Activated gamma-delta T cell treated with anti-CD3 and anti-CD28 coated beads, Interleukin-2, amount 50 U/mL, for 16 hours (primary cell): ENCODE results near the gene PCIF1.
"Not testable (repeated sequence)": the region's sequence is repeated elsewhere in the genome, so short reads cannot be mapped to it uniquely, and the experiment has no call there.

Experiments used
- DNase-seq: peaks from one replicate; pipeline ENCODE4 v3.0.0-alpha.2; 2020; ENCODE audit warnings: low read depth

Gene PCIF1

GRCh38 chr20:45934586-45935415, at the start of gene PCIF1:
Gene PCIF1 (plus strand): TSS chr20:45934683. CDS start chr20:45939000, 4,317 bp downstream.
- DNase-seq, result peak; percentile 97

- no peak for DNase-seq
Observed at GRCh38 chr20:45886590-45887345, 47.7 kb upstream of the PCIF1 start.

DNA sequence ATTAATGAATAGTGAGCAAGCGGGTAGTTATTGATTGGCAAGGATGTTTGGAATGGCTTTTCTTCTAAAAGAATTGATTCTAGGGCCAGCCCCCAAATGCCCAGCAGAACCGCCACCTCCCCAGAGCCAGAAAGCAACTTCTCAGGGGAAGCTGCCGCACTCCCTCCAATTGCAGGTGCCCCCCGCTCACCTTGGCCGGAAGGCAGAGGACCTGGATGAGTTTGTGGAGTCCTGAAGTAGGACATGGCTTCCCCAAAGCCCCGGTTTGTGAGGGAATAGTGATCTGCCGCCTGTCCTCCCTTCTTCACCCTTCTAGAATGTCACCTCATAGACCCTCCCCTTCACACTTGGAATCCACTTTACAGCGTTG, 47.2 kb upstream of the PCIF1 start, which contains the start of gene SPATA25:
TSS of gene SPATA25 (minus strand) at position 277 of the 370 bp plus-strand sequence. CDS start at position 245, 32 bp downstream.
- DNase-seq, result no peak

DNA sequence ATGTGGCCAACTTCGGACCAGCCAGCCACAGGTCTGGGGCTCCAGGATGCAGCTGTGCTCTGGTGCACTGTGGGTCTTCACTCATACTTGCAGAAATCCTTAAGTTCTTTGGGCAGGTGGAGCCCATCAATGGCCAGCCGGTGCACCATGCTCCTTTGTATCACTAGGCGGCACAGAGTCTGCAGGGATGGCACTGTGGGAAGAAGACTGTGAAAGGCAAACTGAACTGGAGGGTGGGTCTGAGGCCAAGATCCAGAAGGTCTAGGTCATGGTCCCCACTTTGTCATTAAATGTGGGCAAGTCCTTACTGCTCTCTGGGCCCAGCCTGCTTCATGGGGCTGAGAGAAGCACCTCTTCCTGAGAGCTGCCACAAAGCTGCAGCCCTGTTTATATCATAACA, 45.8 kb upstream of the PCIF1 start:
- DNase-seq, result no peak

GRCh38 chr20:45890077-45890984, 44.2 kb upstream of the PCIF1 start:
- DNase-seq, result no peak

DNA sequence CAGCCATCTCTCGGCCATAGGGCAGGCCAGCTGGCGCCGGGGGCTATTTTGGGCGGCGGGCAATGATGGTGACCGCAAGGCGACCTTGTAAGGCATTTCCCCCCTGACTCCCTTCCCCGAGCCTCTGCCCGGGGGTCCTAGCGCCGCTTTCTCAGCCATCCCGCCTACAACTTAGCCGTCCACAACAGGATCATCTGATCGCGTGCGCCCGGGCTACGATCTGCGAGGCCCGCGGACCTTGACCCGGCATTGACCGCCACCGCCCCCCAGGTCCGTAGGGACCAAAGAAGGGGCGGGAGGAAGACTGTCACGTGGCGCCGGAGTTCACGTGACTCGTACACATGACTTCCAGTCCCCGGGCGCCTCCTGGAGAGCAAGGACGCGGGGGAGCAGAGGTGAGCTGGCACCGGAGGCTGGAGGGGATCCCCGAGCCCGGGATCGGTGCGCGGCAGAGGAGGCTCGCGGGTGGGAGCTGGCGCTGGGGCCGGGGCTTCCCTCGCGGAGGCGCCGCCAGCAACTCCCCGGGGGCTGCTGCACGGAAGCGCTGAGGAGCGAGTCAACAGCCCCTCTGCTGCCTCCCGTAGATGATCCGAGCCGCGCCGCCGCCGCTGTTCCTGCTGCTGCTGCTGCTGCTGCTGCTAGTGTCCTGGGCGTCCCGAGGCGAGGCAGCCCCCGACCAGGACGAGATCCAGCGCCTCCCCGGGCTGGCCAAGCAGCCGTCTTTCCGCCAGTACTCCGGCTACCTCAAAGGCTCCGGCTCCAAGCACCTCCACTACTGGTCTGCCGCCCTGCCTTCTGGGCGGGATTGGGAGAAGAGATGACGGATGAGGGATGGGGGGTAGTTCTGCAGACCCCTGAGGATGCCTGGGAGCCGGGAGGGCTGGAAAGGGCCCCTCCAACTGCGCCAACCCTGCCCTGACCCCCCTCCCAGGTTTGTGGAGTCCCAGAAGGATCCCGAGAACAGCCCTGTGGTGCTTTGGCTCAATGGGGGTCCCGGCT, 43.2 kb upstream of the PCIF1 start, which contains the start of the genes CTSA and NEURL2:
TSS of gene CTSA (plus strand) at position 351 of the 999 bp plus-strand sequence. CDS start at position 585, 234 bp downstream.
TSS of gene NEURL2 (minus strand) at position 224 of the 999 bp plus-strand sequence. CDS start at position 7, 217 bp downstream.
- DNase-seq, result peak; percentile 73

- no peak for DNase-seq
Observed at GRCh38 chr20:45892049-45892825, 42.2 kb upstream of the PCIF1 start.

DNA sequence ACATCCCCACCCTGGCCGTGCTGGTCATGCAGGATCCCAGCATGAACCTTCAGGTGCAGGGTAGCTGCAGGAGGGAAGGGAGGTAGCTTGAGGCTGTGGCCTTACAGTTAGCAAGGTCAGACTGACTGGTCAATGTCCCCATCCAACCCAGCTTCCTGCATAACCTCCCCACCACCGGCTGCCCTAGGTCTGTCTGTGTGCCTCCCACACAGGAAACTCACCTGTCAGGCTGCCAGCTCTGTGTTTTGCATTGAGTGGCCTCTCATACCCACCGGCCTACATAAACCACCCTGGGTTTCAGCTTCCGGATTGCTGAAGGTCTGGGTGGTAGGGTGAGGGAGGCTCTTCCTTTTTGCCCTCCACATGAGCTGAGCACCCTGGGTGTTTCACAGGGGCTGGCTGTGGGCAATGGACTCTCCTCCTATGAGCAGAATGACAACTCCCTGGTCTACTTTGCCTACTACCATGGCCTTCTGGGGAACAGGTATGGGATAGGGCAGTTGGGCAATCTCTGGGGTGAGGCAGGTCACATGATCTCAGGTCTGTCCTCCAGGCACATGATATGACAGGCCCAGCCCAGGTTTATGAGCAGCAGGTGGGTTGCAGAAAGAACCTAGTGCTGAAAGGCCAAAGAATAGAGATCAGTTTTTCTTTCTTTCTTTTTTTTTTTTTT, 41.5 kb upstream of the PCIF1 start:
- no peak for DNase-seq

- no peak for DNase-seq
Observed at GRCh38 chr20:45893831-45894230, 40.7 kb upstream of the PCIF1 start.

- DNase-seq, result no peak
Observed at GRCh38 chr20:45894797-45895196, 39.7 kb upstream of the PCIF1 start.

GRCh38 chr20:45896641-45897161, 37.8 kb upstream of the PCIF1 start:
- DNase-seq, result no peak

GRCh38 chr20:45897289-45897688, 37.2 kb upstream of the PCIF1 start:
- no peak for DNase-seq

DNA sequence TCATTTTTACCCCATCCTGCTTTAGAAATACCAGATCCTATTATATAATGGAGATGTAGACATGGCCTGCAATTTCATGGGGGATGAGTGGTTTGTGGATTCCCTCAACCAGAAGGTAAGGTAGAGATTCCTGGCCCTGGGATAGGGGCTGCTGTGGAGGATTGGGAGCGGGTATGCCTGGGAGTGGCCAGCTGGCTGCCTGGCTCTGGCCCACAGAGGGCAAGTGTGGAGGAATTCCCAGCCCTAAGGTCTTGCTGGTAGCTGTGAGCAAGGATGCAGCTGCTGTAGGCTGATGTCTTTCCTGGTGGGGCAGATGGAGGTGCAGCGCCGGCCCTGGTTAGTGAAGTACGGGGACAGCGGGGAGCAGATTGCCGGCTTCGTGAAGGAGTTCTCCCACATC, 36.8 kb upstream of the PCIF1 start:
- no peak for DNase-seq

DNA sequence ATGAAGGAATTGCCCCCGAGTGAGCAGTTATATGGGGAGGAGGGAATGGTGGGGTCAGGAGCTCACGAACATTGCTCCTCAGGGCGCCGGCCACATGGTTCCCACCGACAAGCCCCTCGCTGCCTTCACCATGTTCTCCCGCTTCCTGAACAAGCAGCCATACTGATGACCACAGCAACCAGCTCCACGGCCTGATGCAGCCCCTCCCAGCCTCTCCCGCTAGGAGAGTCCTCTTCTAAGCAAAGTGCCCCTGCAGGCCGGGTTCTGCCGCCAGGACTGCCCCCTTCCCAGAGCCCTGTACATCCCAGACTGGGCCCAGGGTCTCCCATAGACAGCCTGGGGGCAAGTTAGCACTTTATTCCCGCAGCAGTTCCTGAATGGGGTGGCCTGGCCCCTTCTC, 36.2 kb upstream of the PCIF1 start:
- DNase-seq, result no peak

- no peak for DNase-seq
Observed at GRCh38 chr20:45899046-45899835, 35.2 kb upstream of the PCIF1 start.

GRCh38 chr20:45901332-45901731, 33.2 kb upstream of the PCIF1 start:
- not testable (repeated sequence) for DNase-seq

DNA sequence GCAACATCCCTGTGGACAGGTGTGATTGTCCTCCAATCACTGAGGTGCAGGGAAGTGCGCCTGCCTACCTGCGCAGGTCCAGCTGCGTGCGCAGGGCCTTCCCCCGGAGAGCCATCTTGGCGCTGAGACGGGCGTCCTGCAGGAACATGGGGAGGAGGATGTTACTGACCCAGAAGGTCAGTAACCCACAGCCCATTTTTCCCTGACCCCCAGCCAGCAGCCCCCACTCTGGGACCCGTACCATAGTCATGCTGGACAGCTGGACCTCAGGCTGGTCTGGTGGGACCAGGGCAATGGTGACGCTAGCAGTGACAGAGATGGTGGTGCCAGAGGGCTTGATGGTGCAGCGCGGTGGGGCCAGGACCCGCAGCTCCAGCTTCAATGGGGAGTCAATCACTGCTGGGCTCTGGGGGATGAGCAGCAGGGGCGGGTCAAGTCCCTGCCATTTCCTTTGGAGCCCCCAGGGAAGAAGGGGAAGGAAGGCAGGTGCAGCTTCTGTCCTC, 32.2 kb upstream of the PCIF1 start:
- no peak for DNase-seq
